HG03520 (cell line): ENCODE data around the gene HRCT1.

Experiments
- ATAC-seq: cut with Tn5 transposase; IDR thresholded peaks from one replicate; pipeline ENCODE4 v1.9.1; 2021; ENCODE audit warnings: mild to moderate bottlenecking, moderate library complexity; ENCODE audit not compliant: unreplicated experiment

HRCT1 gene

DNA sequence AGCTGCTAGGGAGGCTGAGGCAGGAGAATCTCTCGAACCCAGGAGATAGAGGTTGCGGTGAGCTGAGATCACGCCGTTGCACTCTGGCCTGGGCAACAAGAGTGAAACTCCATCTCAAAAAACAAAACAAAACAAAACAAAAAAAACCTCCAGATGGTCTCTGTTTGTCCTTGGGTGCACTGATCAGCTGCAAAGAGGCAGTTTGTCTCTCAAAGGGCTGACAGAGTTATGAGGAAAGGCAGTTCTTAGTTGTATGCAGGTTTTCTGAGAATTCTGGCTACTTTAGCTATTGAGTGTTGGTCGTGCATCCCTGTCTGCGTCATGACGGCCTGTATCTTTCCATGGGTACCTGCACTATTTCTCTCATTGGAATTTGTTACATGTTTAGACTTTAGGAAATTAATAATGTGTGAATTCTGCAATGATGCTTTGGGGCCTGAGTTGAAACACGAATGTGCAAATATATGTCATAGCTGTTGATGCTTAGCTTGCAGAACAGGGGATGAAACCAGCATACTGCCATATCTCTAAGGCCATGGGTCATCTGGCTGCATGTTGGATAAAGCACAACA, 33.8 kb downstream of the HRCT1 start:
- no peak for ATAC-seq

GRCh38 chr9:35940458-35941407, 34.7 kb downstream of the HRCT1 start:
- no peak for ATAC-seq

DNA sequence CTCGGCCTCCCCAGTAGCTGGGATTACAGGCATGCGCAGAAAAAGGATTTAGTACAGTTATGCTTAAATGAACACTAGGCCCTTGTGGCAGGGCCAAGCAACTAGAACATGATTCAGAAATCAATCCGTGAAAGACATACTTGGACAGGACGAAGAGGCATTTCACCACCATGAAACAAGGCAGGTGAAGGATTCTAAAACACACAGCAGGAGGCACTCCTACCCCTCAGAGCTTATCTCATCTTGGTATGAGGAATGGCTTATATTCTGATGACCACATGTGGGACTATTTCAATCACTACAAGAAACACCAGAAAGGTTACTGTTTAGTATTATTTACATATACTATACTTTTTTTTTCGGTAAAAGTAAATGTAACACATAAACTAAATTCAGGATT, 36.3 kb downstream of the HRCT1 start:
- no peak for ATAC-seq

DNA sequence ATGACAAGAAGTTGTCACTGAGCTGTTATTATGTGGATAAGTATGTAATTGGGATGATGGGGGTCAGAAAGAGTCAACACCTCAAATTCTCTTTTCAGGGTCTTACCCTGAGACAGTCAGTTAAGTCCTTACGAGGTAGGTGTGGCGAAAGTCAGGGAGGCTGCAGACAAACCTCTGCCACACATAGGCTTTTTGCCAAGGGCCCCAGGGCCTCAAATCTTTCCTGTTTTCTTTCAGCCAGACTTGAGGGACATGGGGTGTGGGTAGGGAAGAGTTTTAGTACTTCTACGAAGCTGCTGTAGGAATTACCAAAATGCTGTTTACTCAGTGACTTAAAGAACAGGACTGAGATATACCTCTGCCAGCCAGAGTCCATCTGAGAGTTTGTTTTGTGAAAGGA, 38.2 kb downstream of the HRCT1 start:
- no peak for ATAC-seq

- ATAC-seq: no peak
These were observed 38.8 kb downstream of the HRCT1 start for GRCh38 chr9:35944841-35945240.

DNA sequence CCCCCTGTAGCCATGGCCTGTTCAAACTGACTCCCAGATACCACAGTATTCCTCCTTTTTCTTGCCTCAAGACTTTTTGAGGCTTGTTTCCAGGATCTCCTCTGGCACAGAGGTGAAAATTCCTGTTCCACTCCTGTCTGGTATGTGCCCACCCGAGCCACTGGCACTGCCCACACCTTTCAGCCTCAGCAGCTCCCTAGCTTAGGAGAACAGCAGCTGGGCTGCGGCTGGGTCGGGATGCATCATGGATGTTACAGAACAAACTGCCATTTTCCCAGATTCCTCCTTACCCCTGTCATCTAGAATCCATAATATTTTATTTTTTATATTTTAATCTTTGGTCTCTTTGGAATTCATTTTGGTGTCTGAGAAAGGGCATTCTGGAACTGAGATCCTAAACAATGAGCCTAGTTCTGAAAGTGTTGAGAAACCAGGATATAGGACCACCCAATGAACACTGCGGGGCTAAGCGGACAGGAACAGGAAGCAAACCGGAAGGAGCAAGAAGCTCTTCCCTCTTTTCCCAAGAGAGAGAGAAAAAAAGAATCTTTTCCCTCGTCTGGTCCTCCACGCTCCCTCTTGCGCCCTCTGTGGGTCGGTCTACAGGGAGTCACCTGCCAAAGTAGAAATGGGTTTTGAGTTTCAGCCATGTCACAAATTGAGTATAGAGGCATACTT, 39.5 kb downstream of the HRCT1 start:
- ATAC-seq: no peak

DNA sequence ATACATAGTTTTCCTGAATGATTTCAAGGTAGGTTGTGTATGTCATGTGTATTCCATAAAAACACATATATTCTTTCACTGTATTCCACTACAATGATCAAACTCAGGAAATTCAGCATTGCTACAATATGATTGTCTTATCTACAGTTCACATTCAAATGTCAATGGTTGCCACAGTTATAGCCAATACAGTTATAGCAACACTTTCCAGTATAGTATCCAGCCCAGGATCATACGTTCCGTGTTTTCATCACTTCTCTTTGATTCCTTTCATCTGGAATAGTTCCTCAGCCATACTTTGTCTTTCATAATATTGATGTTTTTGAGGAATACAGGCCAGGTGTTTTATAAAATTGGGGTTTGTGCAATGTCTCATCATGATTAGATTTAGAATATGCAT, 42.4 kb downstream of the HRCT1 start:
- no peak for ATAC-seq

- ATAC-seq: no peak
These were observed 42.9 kb downstream of the HRCT1 start for GRCh38 chr9:35948901-35949318.

- no peak for ATAC-seq
These were observed 45.7 kb downstream of the HRCT1 start for GRCh38 chr9:35951736-35952135.

DNA sequence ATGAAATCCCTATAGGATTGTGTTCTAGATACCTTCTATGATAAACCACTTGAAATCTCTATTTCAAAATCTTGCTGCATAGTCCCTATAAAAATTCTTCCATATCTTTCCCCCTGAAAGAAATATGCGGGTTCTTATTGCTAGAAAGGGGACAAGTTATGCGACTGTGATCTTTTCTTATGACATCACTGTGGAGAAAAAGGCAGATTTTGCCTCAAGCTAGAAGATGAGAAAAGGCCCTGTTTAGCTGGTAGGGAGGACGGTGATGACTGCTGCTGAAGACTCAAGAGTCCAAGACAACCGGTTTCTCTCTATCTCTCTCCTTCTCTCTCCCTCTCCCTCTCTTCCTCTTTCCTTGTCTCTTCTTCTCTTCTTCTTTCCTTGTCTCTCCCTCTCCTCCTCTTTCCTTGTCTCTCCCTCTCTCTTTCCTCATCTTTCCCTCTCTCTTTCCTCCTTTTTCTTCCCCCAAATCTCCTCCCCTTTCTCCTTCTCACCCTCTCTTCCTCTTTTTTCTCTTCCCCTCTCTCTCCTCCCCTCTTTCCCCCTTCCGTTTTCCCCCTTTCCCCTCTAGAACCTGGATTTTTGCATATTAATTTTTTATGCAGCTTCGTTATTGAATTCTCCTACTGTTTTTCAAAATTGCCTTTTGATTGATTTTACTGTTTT, 46.7 kb downstream of the HRCT1 start:
- ATAC-seq: no peak

DNA sequence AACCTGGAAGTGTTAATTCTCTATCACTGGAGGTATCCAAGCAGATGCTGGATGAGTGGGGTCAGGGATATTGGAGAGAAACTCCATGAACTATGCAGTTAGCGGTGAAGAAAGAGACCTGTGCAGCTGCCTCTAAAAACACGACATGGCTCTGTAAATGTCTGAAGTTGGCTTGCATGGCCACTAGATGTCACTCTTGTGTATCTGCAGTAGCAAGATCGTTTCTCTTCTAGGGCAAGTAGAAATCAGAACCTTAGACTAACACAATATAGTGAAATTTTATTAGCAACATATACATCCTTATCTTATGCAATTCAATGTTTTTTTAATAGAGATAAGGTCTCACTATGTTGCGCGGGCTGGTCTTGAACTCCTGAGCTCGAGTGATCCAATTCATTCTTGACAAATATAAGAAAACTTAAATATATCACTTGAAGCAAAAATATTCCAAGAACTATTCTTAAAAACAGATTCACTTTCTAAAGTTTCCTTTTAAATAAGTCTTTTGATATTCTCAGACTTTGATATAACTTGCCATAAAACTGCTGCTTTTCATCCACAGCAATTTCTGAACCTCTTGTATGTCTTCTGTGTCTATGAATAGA, 49.0 kb downstream of the HRCT1 start:
- no peak for ATAC-seq

DNA sequence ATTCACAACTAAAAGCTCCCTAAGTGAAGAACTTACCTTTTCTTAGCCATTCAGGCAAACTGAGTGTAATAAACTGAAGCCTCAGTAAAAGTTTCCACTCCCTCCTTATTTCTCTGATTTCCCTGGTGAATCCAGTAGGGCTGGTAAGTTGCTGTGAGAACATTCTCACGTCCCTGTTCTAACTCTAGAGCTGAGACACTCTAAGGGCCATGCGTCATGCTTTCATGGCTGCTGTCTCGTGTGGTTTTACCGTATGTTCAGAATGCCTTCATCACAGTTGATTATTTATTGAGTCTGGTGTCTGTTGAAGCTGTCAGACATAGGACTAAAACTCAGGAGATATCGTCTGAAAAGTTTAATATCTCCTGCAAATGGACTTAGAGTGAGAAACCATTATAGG, 50.6 kb downstream of the HRCT1 start:
- ATAC-seq: no peak
